Kidney epithelial cell (primary cell): ENCODE data around the gene MLNR. TPM values are rescaled to one million over a fixed set of nuclear protein-coding genes. Genes with fewer than 3 reads are reported as not detected.
A peak's percentile ranks its signal among the peaks of the same experiment; 100 is the strongest.

Source experiments
- DNase-seq: peaks from one replicate; pipeline ENCODE4 v3.0.0-alpha.2; 2010; ENCODE audit warnings: low read depth
- H3K27me3 ChIP-seq: 2 replicates; pipeline ENCODE4 v1.6.0; 2011; ENCODE audit warnings: low read length; ENCODE audit not compliant: control insufficient read depth, insufficient read depth
- H3K36me3 ChIP-seq: 2 replicates; pipeline ENCODE4 v1.5.1; 2011; ENCODE audit warnings: low read length; ENCODE audit not compliant: control insufficient read depth, insufficient read depth
- H3K4me3 ChIP-seq: 2 replicates; pipeline ENCODE4 v1.5.1; 2011; ENCODE audit warnings: low read depth, mild to moderate bottlenecking, control low read depth, low read length
- total RNA-seq: library from RNA; depleted of rRNA; stranded (reverse); fragments of >200 nt; gene quantifications from 2 replicates; pipeline ENCODE4 v1.2.3, GENCODE V29; 2015
- TF ChIP-seq, protein P1 (sequence below): IDR thresholded peaks from 2 replicates; pipeline ENCODE4 v1.5.1; 2011; ENCODE audit warnings: mild to moderate bottlenecking, moderate library complexity, low read length, control low read depth, inconsistent platforms; ENCODE audit not compliant: insufficient read depth, poor library complexity, severe bottlenecking

MLNR gene
- total RNA-seq, 1 donor from 2014 or later: not detected

GRCh38 chr13:49246850-49247642 lies 26.9 kb downstream of the MLNR start:
- TF ChIP-seq, protein P1, sequence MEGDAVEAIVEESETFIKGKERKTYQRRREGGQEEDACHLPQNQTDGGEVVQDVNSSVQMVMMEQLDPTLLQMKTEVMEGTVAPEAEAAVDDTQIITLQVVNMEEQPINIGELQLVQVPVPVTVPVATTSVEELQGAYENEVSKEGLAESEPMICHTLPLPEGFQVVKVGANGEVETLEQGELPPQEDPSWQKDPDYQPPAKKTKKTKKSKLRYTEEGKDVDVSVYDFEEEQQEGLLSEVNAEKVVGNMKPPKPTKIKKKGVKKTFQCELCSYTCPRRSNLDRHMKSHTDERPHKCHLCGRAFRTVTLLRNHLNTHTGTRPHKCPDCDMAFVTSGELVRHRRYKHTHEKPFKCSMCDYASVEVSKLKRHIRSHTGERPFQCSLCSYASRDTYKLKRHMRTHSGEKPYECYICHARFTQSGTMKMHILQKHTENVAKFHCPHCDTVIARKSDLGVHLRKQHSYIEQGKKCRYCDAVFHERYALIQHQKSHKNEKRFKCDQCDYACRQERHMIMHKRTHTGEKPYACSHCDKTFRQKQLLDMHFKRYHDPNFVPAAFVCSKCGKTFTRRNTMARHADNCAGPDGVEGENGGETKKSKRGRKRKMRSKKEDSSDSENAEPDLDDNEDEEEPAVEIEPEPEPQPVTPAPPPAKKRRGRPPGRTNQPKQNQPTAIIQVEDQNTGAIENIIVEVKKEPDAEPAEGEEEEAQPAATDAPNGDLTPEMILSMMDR: no peak
- DNase-seq: no peak
- no peaks in the 10 kb centered on the region for H3K27me3 ChIP-seq
- H3K36me3 ChIP-seq: peaks cover 2% of the 10 kb centered on the region
- H3K4me3 ChIP-seq: peak overlapping the region; percentile 100

DNA sequence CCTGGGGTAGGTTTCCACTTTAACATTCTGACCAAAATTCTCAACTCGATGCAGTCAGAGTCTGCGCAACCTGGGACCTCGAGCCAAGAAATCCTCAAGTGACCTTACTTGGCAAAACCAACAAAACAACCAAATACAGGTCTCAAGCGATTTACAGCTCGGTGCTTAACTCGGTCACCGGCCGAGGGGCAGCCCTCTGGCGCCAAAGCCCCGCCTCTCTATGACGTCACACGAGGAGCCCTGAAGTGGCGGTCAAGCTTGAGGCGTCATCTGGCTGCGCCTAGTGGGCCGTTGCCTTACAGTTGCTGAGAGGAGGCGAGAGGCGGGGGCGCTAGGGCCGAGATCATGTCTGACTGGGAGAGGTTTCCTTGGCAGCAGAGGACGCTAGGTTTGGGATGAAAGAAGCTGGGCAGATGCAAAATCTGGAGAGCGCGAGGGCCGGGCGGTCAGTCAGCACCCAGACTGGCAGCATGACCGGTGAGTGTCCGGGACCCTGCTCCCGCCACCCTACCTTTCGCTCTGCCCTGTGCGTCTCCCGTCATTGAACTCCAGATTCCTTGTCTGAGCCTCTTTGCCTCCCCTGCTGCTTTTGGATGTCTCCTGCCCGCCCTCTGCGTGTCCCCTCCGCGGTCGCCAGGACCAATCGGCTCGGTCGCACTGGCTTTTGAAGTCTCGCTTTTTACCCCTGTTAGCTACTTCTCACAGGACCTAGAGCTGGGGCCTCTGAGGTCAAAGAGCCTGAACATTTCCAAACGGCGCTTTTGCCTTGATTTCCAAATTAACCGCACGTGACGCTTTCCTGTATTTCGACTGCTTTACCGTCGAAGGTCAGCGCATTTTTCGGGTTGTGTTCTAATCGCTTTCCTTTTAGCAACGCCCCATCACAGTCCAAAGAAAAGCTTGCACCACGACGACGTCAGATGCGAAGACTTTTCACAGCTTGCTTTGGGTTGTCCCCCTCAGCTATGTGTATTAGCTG lies 27.8 kb downstream of the MLNR start, which contains the start of gene CDADC1:
TSS of gene CDADC1 (plus strand) at position 283 of the 979 bp plus-strand sequence. CDS start at position 396, 113 bp downstream.
- peak; percentile 76 for DNase-seq
- no peaks in the 10 kb centered on the region for H3K27me3 ChIP-seq
- peak within 1 kb of the TSS; percentile 100 for H3K4me3 ChIP-seq
- TF ChIP-seq, protein P1: no peak
- H3K36me3 ChIP-seq: peaks cover 2% of the 10 kb centered on the region

DNA sequence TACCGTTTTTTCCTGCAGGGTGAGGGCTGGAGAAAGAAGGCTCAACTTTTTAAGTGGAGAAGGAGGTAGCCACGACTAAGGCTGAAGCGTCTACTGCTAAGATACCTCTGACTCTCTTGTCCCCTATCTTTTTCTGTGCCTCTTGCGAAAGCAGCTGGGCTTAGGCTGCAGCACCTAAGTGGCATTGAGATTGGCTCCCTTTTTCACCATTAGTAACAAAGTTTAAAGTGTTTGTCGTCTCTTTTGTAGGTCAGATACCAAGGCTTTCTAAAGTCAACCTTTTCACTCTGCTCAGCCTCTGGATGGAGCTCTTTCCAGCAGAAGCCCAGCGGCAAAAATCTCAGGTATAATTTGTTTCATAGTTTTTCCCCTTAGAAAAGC lies 28.5 kb downstream of the MLNR start:
- H3K27me3 ChIP-seq: no peaks in the 10 kb centered on the region
- TF ChIP-seq, protein P1: peak; percentile 36
- H3K4me3 ChIP-seq: peak overlapping the region; percentile 100
- H3K36me3 ChIP-seq: peaks cover 2% of the 10 kb centered on the region
- no peak for DNase-seq

DNA sequence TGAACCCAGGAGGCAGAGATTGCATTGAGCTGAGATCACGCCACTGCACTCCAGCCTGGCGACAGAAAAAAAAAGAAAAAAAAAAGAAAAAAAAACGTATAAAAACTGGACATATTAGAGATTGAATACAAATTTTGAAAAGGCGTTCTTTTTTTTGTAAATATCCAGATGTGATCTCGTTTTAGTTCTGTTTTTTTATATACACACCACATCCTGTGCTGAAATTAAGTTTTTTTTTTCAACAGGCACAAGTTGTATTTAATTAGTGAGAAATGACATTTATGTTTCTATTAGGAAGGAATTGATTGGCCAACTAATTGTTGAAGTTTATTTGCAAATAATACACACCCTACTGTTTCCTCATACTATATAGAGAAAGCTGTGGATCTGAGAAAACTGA lies 31.2 kb downstream of the MLNR start:
- peaks cover 2% of the 10 kb centered on the region for H3K36me3 ChIP-seq
- H3K27me3 ChIP-seq: no peaks in the 10 kb centered on the region
- no peak for DNase-seq
- TF ChIP-seq, protein P1: no peak
- H3K4me3 ChIP-seq: no peak overlapping the region

DNA sequence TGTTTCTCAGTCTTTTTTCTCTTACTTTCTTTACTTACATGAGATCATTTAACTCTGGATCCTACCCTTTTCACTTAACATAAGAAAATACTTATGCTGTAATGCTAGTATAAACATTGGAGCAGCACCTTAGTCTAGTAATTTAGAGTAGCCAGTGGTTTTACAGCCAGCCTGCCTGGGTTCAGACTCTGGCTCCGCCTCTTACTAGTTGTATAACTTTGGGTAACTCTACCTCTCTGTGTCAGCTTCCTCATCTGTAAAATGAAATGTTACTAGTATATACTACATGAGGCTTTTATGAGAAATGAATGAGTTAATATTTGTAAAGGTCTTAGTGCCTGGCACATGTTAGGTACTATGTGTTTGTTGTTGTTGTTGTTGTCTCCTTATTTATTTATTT lies 33.2 kb downstream of the MLNR start:
- Histone ChIP-seq H3K27me3 (no peaks in the 10 kb centered on the region), H3K36me3 (peaks cover 2% of the 10 kb centered on the region), H3K4me3 (no peak overlapping the region)
- no peak for DNase-seq
- TF ChIP-seq, protein P1: no peak
